Liver (tissue), 9 donors: Measurements from ENCODE around the gene ASH1L. TPM values are rescaled to one million over a fixed set of nuclear protein-coding genes. Genes with fewer than 3 reads are reported as not detected.

Experiments used
- DNase-seq: peaks from one replicate; pipeline ENCODE4 v3.0.0-alpha.2; 2017; ENCODE audit warnings: low spot score
- H3K27ac ChIP-seq, 2 donors: one replicate each; pipeline ENCODE4 v1.7.0; 2013; ENCODE audit warnings: inconsistent platforms in 2 of 2, low read length in 2 of 2, control low read depth in 1 of 2, low read depth in 1 of 2, mild to moderate bottlenecking in 1 of 2
- H3K27me3 ChIP-seq, 4 donors: one replicate each; pipeline versions ENCODE4 v1.6.1 to v1.7.0; 2013; ENCODE audit warnings: low read length in 3 of 4, inconsistent platforms in 1 of 4, mild to moderate bottlenecking in 1 of 4, moderate library complexity in 1 of 4; ENCODE audit not compliant: control insufficient read depth in 4 of 4, insufficient read depth in 4 of 4
- H3K36me3 ChIP-seq, 4 donors: one replicate each; pipeline versions ENCODE4 v1.6.1 to v1.7.0; 2013; ENCODE audit warnings: low read length in 3 of 4, mild to moderate bottlenecking in 3 of 4, low read depth in 1 of 4, moderate library complexity in 1 of 4; ENCODE audit not compliant: control insufficient read depth in 4 of 4, insufficient read depth in 3 of 4
- H3K4me1 ChIP-seq, 4 donors: one replicate each; pipeline versions ENCODE4 v1.6.1 to v1.7.0; 2013; ENCODE audit warnings: low read length in 3 of 4, mild to moderate bottlenecking in 3 of 4, moderate library complexity in 1 of 4; ENCODE audit not compliant: control insufficient read depth in 4 of 4, insufficient read depth in 4 of 4
- H3K4me3 ChIP-seq, 3 donors: one replicate each; pipeline versions ENCODE4 v1.6.1 to v1.7.0; 2013; ENCODE audit warnings: low read length in 3 of 3, control low read depth in 1 of 3, low read depth in 1 of 3, mild to moderate bottlenecking in 1 of 3
- H3K9ac ChIP-seq, 2 donors: one replicate each; pipeline ENCODE4 v1.7.0; 2013; ENCODE audit warnings: low read length in 2 of 2, mild to moderate bottlenecking in 2 of 2, moderate library complexity in 2 of 2, control low read depth in 1 of 2, low read depth in 1 of 2
- H3K9me3 ChIP-seq, 4 donors: one replicate each; pipeline versions ENCODE4 v1.6.1 to v1.7.0; 2013; ENCODE audit warnings: low read length in 3 of 4; ENCODE audit not compliant: control insufficient read depth in 4 of 4
- ATF3 ChIP-seq: IDR thresholded peaks from 2 replicates; pipeline ENCODE4 v1.6.1; 2016; ENCODE audit warnings: antibody characterized with exemption
- EGR1 ChIP-seq, 2 donors: IDR thresholded peaks; 2 replicates each; pipeline ENCODE4 v1.6.1; 2016 to 2018; ENCODE audit warnings: antibody characterized with exemption in 2 of 2, low read depth in 2 of 2
- FOXA1 ChIP-seq: IDR thresholded peaks from 2 replicates; pipeline ENCODE4 v1.6.1; 2016; ENCODE audit warnings: antibody characterized with exemption
- FOXA2 ChIP-seq: IDR thresholded peaks from 2 replicates; pipeline ENCODE4 v1.6.1; 2016; ENCODE audit warnings: antibody characterized with exemption
- GABPA ChIP-seq, 2 donors: IDR thresholded peaks in 1 of 2; conservative IDR thresholded peaks in 1 of 2; 2 replicates each; pipeline ENCODE4 v1.6.1; 2016; ENCODE audit warnings: antibody characterized with exemption in 2 of 2, mild to moderate bottlenecking in 1 of 2, moderate library complexity in 1 of 2
- HNF4A ChIP-seq, 2 donors: conservative IDR thresholded peaks; 2 replicates each; pipeline ENCODE4 v1.6.1; 2016; ENCODE audit warnings: antibody characterized with exemption in 2 of 2, mild to moderate bottlenecking in 2 of 2
- HNF4G ChIP-seq: IDR thresholded peaks from 2 replicates; pipeline ENCODE4 v1.6.1; 2016; ENCODE audit warnings: antibody characterized with exemption
- JUND ChIP-seq, 2 donors: IDR thresholded peaks; 2 replicates each; pipeline ENCODE4 v1.6.1; 2016; ENCODE audit warnings: antibody characterized with exemption in 2 of 2
- NR2F2 ChIP-seq: IDR thresholded peaks from 2 replicates; pipeline ENCODE4 v1.6.1; 2016; ENCODE audit warnings: antibody characterized with exemption
- RAD21 ChIP-seq, 2 donors: IDR thresholded peaks; 2 replicates each; pipeline ENCODE4 v1.6.1; 2016; ENCODE audit warnings: antibody characterized with exemption in 2 of 2, mild to moderate bottlenecking in 2 of 2
- RXRA ChIP-seq, 2 donors: IDR thresholded peaks; 2 replicates each; pipeline ENCODE4 v1.6.1; 2017 to 2018; ENCODE audit warnings: antibody characterized with exemption in 2 of 2, mild to moderate bottlenecking in 1 of 2
- SP1 ChIP-seq: IDR thresholded peaks from 2 replicates; pipeline ENCODE4 v1.6.1; 2018; ENCODE audit warnings: antibody characterized with exemption, mild to moderate bottlenecking
- TAF1 ChIP-seq: conservative IDR thresholded peaks from 2 replicates; pipeline ENCODE4 v1.6.1; 2016; ENCODE audit warnings: antibody characterized with exemption, mild to moderate bottlenecking
- YY1 ChIP-seq: IDR thresholded peaks from 2 replicates; pipeline ENCODE4 v1.6.1; 2016; ENCODE audit warnings: antibody characterized with exemption, mild to moderate bottlenecking
- WGBS: extraction: QIAGEN DNeasy Blood & Tissue Kit; methylation state at CpG from one replicate; pipeline ENCODE4 v1.1.7; 2013; 5-methylcytosine and 5-hydroxymethylcytosine counted together
- polyA plus RNA-seq, 2 donors: library from polyadenylated mRNA; stranded (reverse) in 1 of 2; unstranded in 1 of 2; fragments of 200-250 nt in 1 of 2; fragments of >200 nt in 1 of 2; fragmentation: Nextera tagmentation in 1 of 2; extraction: Ambion mirVana in 1 of 2; gene quantifications; one replicate each; pipeline versions ENCODE4 v1.2.1 to v1.2.3, GENCODE V29; 2013 to 2015
- total RNA-seq, 2 donors: library from RNA; depleted of rRNA; stranded (reverse); fragments of >200 nt; gene quantifications; one replicate each; pipeline ENCODE4 v1.2.3, GENCODE V29; 2014
- TF ChIP-seq, protein P1 (sequence below): fragments of 150-350 bp; IDR thresholded peaks from 2 replicates; pipeline ENCODE4 v1.5.1; 2017; ENCODE audit warnings: improper control_type of control experiment, low read depth, low read length; ENCODE audit not compliant: missing input control
- TF ChIP-seq, protein P2 (sequence below): IDR thresholded peaks from 2 replicates; pipeline ENCODE4 v1.6.1; 2016; ENCODE audit warnings: antibody characterized with exemption, mild to moderate bottlenecking
- TF ChIP-seq, protein P3 (sequence below): IDR thresholded peaks from 2 replicates; pipeline ENCODE4 v1.6.1; 2016; ENCODE audit warnings: antibody characterized with exemption
- TF ChIP-seq, protein P4 (sequence below): IDR thresholded peaks from 2 replicates; pipeline ENCODE4 v1.6.1; 2016; ENCODE audit warnings: antibody characterized with exemption
- donor health status: healthy.
- donor health status: healthy.
- donor health status: healthy.
- donor health status: healthy.
- donor health status: healthy.

ASH1L gene
- total and polyA plus RNA-seq, 4 donors = 3.9 to 30.3 (median 13.9) TPM

DNA sequence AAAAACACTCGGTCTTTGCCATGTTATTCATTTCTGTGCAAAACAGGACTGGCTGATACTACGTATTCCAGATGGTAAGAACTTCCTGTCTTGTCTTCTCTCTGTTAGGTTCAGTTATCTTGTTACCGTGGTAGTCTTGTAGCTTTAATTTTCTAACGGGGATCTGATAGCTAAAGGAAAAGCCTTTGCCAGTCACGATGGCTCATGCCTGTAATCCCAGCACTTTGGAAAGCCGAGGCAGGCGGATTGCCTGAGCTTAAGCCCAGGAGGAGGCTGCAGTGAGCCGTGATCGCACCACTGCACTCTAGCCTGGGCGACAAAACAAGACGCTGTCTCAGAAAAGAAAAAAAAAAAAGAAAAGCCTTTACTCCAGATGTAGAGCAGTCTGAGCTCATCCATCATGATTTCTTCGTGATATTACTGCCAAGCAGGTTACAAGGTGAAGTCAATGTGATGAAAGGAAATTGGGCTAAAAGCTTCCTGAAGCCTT lies 36.3 kb upstream of the ASH1L start:
- DNase-seq = no peak
- H3K27ac ChIP-seq = no peak overlapping the region
- WGBS = 46% methylated on average over 12 of the region's 12 CpGs

More for the DNA sequence above, 36.3 kb upstream of the ASH1L start:
- no peaks in the 10 kb centered on the region for H3K9me3 ChIP-seq
- H3K36me3 ChIP-seq = no peaks in the 10 kb centered on the region
- TF ChIP-seq HNF4G = no peak
- no peak for TF ChIP-seq NR2F2
- TF ChIP-seq GABPA (IDR thresholded peaks at IDR 0.05 in 1 of 2, conservative IDR thresholded peaks at IDR 0.05 in 1 of 2) = no peak
- TF ChIP-seq, protein P1, sequence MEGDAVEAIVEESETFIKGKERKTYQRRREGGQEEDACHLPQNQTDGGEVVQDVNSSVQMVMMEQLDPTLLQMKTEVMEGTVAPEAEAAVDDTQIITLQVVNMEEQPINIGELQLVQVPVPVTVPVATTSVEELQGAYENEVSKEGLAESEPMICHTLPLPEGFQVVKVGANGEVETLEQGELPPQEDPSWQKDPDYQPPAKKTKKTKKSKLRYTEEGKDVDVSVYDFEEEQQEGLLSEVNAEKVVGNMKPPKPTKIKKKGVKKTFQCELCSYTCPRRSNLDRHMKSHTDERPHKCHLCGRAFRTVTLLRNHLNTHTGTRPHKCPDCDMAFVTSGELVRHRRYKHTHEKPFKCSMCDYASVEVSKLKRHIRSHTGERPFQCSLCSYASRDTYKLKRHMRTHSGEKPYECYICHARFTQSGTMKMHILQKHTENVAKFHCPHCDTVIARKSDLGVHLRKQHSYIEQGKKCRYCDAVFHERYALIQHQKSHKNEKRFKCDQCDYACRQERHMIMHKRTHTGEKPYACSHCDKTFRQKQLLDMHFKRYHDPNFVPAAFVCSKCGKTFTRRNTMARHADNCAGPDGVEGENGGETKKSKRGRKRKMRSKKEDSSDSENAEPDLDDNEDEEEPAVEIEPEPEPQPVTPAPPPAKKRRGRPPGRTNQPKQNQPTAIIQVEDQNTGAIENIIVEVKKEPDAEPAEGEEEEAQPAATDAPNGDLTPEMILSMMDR = no peak
- TF ChIP-seq, protein P2, sequence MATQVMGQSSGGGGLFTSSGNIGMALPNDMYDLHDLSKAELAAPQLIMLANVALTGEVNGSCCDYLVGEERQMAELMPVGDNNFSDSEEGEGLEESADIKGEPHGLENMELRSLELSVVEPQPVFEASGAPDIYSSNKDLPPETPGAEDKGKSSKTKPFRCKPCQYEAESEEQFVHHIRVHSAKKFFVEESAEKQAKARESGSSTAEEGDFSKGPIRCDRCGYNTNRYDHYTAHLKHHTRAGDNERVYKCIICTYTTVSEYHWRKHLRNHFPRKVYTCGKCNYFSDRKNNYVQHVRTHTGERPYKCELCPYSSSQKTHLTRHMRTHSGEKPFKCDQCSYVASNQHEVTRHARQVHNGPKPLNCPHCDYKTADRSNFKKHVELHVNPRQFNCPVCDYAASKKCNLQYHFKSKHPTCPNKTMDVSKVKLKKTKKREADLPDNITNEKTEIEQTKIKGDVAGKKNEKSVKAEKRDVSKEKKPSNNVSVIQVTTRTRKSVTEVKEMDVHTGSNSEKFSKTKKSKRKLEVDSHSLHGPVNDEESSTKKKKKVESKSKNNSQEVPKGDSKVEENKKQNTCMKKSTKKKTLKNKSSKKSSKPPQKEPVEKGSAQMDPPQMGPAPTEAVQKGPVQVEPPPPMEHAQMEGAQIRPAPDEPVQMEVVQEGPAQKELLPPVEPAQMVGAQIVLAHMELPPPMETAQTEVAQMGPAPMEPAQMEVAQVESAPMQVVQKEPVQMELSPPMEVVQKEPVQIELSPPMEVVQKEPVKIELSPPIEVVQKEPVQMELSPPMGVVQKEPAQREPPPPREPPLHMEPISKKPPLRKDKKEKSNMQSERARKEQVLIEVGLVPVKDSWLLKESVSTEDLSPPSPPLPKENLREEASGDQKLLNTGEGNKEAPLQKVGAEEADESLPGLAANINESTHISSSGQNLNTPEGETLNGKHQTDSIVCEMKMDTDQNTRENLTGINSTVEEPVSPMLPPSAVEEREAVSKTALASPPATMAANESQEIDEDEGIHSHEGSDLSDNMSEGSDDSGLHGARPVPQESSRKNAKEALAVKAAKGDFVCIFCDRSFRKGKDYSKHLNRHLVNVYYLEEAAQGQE = no peak
- TF ChIP-seq HNF4A (conservative IDR thresholded peaks at IDR 0.05) = no peak
- TF ChIP-seq, protein P3, sequence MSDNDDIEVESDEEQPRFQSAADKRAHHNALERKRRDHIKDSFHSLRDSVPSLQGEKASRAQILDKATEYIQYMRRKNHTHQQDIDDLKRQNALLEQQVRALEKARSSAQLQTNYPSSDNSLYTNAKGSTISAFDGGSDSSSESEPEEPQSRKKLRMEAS = no peak
- TF ChIP-seq FOXA2 = no peak
- TF ChIP-seq YY1 = no peak
- no peak for TF ChIP-seq ATF3
- no peak for TF ChIP-seq RXRA (IDR thresholded peaks at IDR 0.05)
- TF ChIP-seq EGR1 (IDR thresholded peaks at IDR 0.05; ENCODE audit: low read depth in 2 of 2) = no peak
- no peak for TF ChIP-seq TAF1
- TF ChIP-seq JUND (IDR thresholded peaks at IDR 0.05) = no peak
- no peak for TF ChIP-seq RAD21 (IDR thresholded peaks at IDR 0.05)
- TF ChIP-seq, protein P4, sequence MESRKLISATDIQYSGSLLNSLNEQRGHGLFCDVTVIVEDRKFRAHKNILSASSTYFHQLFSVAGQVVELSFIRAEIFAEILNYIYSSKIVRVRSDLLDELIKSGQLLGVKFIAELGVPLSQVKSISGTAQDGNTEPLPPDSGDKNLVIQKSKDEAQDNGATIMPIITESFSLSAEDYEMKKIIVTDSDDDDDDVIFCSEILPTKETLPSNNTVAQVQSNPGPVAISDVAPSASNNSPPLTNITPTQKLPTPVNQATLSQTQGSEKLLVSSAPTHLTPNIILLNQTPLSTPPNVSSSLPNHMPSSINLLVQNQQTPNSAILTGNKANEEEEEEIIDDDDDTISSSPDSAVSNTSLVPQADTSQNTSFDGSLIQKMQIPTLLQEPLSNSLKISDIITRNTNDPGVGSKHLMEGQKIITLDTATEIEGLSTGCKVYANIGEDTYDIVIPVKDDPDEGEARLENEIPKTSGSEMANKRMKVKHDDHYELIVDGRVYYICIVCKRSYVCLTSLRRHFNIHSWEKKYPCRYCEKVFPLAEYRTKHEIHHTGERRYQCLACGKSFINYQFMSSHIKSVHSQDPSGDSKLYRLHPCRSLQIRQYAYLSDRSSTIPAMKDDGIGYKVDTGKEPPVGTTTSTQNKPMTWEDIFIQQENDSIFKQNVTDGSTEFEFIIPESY = no peak
- no peak for TF ChIP-seq SP1
- no peak for TF ChIP-seq FOXA1
- H3K27me3 ChIP-seq = no peaks in the 10 kb centered on the region
- no peaks in the 10 kb centered on the region for H3K4me1 ChIP-seq
- no peak overlapping the region for H3K9ac ChIP-seq
- no peak overlapping the region for H3K4me3 ChIP-seq
